ENCODE data around the gene IL21R. TPM values are rescaled to one million over a fixed set of nuclear protein-coding genes. Genes with fewer than 3 reads are reported as not detected.
A peak's percentile ranks its signal among the peaks of the same experiment; 100 is the strongest.

IL21R gene
- total and polyA plus RNA-seq, 10 of the 15 experiments (the other 5 are each of a cell fraction or from before 2014, with no cell fraction given) = 5.3 to 138 (median 82.5) TPM

DNA sequence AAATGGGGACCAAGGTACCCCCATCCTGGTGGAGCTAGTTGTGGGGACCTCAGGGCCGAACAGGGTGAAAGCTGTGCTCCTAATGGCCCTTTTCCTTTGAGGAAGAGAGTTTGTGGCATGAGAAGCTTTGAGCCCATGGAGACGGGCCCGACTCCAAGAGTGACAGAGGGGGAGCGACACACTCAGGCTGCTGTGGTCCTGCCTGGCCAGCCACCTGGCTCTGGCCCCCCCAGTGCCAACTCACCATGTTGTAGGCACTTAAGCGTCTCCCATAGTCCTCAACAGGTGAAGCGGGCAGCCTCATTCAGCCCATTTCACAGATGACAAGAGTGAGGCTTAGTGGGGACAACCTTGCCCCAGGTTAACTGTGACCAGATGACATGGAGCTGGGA, 1.6 kb downstream of the IL21R start (continued):
- TF ChIP-seq, protein P1, sequence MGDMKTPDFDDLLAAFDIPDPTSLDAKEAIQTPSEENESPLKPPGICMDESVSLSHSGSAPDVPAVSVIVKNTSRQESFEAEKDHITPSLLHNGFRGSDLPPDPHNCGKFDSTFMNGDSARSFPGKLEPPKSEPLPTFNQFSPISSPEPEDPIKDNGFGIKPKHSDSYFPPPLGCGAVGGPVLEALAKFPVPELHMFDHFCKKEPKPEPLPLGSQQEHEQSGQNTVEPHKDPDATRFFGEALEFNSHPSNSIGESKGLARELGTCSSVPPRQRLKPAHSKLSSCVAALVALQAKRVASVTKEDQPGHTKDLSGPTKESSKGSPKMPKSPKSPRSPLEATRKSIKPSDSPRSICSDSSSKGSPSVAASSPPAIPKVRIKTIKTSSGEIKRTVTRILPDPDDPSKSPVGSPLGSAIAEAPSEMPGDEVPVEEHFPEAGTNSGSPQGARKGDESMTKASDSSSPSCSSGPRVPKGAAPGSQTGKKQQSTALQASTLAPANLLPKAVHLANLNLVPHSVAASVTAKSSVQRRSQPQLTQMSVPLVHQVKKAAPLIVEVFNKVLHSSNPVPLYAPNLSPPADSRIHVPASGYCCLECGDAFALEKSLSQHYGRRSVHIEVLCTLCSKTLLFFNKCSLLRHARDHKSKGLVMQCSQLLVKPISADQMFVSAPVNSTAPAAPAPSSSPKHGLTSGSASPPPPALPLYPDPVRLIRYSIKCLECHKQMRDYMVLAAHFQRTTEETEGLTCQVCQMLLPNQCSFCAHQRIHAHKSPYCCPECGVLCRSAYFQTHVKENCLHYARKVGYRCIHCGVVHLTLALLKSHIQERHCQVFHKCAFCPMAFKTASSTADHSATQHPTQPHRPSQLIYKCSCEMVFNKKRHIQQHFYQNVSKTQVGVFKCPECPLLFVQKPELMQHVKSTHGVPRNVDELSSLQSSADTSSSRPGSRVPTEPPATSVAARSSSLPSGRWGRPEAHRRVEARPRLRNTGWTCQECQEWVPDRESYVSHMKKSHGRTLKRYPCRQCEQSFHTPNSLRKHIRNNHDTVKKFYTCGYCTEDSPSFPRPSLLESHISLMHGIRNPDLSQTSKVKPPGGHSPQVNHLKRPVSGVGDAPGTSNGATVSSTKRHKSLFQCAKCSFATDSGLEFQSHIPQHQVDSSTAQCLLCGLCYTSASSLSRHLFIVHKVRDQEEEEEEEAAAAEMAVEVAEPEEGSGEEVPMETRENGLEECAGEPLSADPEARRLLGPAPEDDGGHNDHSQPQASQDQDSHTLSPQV (IDR thresholded peaks at IDR 0.05) = 0 out of 2 replicates have a peak, but pooled peaks have one; percentile 18
- no peak for TF ChIP-seq HDAC6 (IDR thresholded peaks at IDR 0.05; ENCODE audit: unreplicated experiment)
- no peak for TF ChIP-seq KLF5 (IDR thresholded peaks at IDR 0.05; ENCODE audit: partially characterized antibody)
- TF ChIP-seq GABPA (IDR thresholded peaks at IDR 0.05; ENCODE audit: low read depth) = no peak
- no peak for TF ChIP-seq CHD2 (IDR thresholded peaks at IDR 0.05; ENCODE audit: borderline replicate concordance, low read depth, low read length)
- TF ChIP-seq HSF1 (IDR thresholded peaks at IDR 0.05; ENCODE audit: low read depth, low read length) = no peak
- TF ChIP-seq BCL3 (IDR thresholded peaks at IDR 0.05; ENCODE audit: borderline replicate concordance, insufficient read depth, low read depth, low read length, poor library complexity, severe bottlenecking) = no peak
- no peak for TF ChIP-seq CBX3 (IDR thresholded peaks at IDR 0.05; ENCODE audit: borderline replicate concordance, low read depth)
- peak; percentile 27 for TF ChIP-seq MEF2B (IDR thresholded peaks at IDR 0.05; ENCODE audit: partially characterized antibody, poor library complexity, severe bottlenecking)
- no peak for TF ChIP-seq TBL1XR1 (IDR thresholded peaks at IDR 0.05; ENCODE audit: low read depth, low read length)
- no peak; the same call in 1 of the 2 replicates for TF ChIP-seq BACH1 (IDR thresholded peaks at IDR 0.05; ENCODE audit: borderline replicate concordance)
- peak; percentile 87 for TF ChIP-seq LARP7 (IDR thresholded peaks at IDR 0.05)
